HG02938 (cell line): Measurements from ENCODE around the gene CCDC59.
"Not testable (repeated sequence)": the region's sequence is repeated elsewhere in the genome, so short reads cannot be mapped to it uniquely, and the experiment has no call there.

Experiments
- ATAC-seq: cut with Tn5 transposase; IDR thresholded peaks from one replicate; pipeline ENCODE4 v1.9.1; 2021; ENCODE audit warnings: mild to moderate bottlenecking, moderate library complexity; ENCODE audit not compliant: unreplicated experiment

CCDC59 gene

DNA sequence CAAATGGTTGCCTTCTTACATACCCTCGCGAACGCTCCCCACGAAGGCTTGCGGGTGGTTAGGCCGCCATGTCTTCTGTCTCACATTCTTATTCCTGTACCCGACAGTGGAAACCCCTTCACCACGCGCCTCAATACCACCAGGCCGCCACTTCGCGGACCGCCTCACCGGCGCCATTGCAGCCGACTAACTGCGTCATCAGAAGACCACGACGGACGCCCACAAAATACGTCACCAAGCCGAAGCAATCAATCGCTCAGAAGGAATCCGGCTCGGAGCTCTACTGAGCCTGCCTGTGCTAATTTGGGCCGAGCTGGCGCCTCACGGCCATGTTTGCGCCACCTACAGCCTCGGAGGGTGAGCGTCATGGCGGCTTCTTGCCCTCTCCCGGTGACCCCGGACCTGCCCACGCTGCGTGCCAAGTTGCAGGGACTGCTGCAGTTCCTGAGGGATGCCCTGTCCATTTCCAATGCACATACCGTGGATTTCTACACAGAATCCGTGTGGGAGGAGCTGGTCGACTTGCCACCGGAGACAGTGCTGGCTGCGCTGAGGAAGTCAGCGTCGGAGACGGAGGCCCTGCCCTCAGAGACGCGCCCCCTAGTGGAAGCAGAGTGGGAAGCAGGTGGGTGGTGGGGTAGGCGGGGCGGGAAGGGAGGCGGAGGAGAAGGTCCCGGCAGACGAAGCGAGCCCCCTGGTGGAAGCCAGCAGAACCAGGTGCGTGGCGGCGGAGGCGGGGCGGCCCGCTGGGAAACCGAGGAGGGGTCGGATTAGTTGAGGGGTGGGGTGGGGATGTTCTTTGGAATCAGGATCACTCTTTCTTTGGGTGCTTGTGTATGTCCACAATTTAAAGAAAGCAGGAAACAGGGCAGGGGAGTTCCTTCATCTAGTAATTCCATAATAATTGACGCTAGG lies at the start of gene CCDC59, which contains the start of gene METTL25:
Gene CCDC59 (minus strand): TSS at position 188 of the 915 bp plus-strand sequence. CDS start 11 bp downstream, at position 177.
Gene METTL25 (plus strand): TSS at position 330 of the 915 bp plus-strand sequence. CDS start 37 bp downstream, at position 367.
- peak; percentile 93 for ATAC-seq

GRCh38 chr12:82407481-82407880 lies 49.3 kb upstream of the CCDC59 start:
- no peak for ATAC-seq

- ATAC-seq, result no peak
These were observed 48.5 kb upstream of the CCDC59 start for GRCh38 chr12:82406651-82407050.

DNA sequence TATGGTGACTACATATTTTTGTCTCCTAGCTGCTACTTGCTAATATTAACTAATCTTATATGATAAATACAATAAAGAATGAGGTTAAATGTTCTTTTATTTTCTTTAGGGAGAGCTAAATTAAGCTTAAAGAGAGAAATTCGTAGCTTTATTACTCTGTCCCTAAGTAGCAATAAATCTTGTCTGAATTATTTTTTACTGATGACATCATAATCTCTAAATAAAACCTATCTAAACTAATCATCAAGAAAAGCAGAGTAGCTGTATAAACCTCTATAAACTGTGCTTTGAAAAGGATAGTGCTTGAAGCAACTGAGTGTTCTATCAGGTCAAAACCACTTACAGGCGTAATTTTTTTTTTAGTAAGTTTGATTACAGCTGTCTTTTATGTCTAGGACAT lies 42.6 kb upstream of the CCDC59 start:
- no peak for ATAC-seq

DNA sequence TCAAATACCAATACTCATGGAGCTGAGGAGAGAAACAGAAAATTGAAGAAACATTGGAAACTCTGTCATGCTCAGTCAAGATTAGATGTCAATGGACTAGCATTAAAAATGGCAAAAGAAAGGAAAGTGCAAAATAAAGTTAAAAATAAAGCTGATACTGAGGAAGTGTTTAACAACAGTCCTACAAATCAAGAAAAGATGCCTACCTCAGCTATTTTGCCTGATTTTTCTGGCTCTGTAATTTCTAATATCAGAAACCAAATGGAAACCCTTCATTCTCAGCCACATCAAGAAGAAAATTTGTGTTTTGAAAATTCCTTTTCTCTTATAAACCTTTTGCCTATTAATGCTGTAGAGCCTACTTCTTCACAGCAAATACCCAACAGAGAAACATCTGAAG lies 40.7 kb upstream of the CCDC59 start:
- no peak for ATAC-seq

GRCh38 chr12:82383930-82384552 lies 25.9 kb upstream of the CCDC59 start:
- peak; percentile 49 for ATAC-seq

GRCh38 chr12:82378997-82379396 lies 20.8 kb upstream of the CCDC59 start:
- no peak for ATAC-seq

GRCh38 chr12:82375201-82375600 lies 17.0 kb upstream of the CCDC59 start:
- no peak for ATAC-seq

- no peak for ATAC-seq
These were observed 8.0 kb upstream of the CCDC59 start for GRCh38 chr12:82366197-82366596.

DNA sequence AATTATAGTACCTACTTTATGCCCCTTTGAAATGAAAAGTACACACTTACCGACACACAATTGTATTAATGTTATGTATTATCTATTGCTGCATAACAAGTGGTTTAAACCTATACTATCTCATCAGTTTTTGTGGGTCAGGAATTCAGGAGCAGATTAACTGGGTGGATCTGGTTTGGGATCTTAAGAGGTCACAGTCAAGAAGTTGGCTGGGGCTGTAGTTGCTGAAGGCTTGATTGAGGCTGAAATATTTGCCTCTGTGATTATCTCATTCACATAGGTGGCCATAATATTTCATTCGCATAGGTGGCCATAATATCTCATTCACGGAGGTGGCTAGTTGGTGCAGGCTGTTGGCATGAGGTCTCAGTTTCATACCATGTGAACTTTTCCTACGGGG lies 5.8 kb upstream of the CCDC59 start:
- ATAC-seq, result no peak

- no peak for ATAC-seq
These were observed 3.3 kb upstream of the CCDC59 start for GRCh38 chr12:82361461-82361915.

GRCh38 chr12:82360834-82361233 lies 2.6 kb upstream of the CCDC59 start:
- ATAC-seq, result not testable (repeated sequence)

DNA sequence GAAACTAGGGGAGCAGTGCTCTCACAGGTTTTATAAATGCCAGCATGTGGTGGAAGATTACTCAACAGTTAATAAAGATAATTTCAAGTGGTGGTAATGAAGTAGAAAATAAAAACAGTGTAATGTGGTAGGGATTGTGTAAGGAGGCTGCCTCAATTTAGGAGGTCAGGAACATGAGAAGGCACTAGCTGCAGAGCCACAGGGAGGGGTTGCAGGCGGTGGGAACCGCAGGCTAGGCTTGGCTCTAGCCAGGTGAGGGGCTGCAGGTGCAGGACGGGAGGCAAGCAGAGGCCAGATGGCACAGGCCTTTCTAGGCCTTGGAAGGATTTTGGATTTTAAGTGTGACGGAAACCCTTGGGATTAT lies 910 bp upstream of the CCDC59 start:
- peak; percentile 6 for ATAC-seq

DNA sequence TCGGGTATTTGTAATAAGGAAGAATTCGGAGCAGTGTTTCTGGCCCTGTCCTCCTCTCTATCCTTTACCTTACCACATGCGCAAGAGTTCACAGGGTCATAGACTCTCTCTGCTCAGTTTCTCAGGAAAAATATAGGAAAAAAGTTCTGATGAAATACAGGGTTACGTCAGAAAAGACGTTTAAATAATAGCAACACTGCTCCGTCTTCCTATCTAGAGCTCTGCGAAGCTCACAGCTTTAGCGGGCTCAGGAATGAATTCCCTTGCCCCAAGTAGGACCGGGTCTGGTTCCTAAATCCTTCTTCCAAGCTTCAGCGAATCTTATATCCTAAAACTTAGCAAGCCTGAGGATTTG lies 365 bp downstream of the CCDC59 start:
- ATAC-seq, result no peak

GRCh38 chr12:82357340-82357739 lies 847 bp downstream of the CCDC59 start:
- ATAC-seq, result no peak

DNA sequence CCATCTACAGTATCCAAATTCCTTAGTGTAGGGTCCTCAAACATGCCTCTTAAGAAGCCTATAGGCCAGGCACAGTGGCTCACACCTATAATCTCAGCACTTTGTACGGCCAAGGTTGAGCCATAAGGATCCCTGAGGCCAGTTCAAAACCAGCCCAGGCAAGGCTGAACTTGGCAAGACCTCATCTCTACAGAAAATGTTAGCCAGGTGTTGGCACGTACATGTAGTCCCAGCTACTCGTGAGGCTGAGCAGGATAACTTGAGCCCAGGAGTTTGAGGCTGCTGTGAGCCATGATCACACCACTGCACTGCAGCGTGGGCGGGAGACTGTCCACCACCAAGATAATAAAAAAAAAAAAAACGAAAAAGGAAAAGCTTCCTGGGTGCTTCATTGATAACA lies 6.8 kb downstream of the CCDC59 start:
- no peak for ATAC-seq

DNA sequence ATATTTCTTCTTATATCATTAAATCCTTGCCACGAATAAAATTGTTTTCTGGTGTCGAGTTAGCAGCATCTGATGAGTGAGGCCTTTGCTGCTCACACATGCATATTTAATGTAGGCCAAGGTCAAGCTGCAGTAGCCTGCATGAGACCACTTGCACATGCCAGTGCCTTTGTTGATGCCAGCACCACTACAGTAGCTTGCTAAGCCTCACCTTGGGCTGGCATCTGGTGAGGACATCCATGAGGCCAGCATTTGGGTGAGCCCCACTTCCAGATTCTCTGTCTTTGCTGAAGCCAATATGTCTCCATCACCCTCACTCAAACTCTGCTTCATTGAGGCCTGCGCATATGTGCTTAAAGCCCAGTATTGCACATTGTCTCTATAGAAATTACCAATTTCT lies 8.0 kb downstream of the CCDC59 start:
- ATAC-seq, result no peak

DNA sequence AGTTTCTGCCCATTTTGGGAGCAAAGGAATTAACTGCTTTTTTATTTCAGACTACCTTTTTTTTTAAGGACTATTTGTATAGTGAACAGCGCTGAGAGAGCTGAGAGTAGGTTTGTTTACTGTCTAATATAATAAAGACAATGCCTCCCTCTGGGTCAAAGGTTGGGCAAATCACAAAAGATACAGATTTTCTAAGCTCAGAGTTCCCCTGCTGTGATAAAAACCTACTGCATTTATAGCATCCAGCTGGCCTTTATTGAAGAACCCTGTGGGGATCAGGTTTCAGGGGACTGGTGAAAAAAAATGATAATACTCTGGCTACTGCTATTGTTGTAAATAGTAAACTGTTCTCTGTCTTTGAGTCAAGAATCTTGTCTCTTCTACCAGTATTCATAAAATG lies 28.7 kb downstream of the CCDC59 start:
- no peak for ATAC-seq

GRCh38 chr12:82327861-82328260 lies 30.3 kb downstream of the CCDC59 start:
- ATAC-seq, result no peak

GRCh38 chr12:82326905-82327503 lies 31.2 kb downstream of the CCDC59 start:
- peak; percentile 55 for ATAC-seq

DNA sequence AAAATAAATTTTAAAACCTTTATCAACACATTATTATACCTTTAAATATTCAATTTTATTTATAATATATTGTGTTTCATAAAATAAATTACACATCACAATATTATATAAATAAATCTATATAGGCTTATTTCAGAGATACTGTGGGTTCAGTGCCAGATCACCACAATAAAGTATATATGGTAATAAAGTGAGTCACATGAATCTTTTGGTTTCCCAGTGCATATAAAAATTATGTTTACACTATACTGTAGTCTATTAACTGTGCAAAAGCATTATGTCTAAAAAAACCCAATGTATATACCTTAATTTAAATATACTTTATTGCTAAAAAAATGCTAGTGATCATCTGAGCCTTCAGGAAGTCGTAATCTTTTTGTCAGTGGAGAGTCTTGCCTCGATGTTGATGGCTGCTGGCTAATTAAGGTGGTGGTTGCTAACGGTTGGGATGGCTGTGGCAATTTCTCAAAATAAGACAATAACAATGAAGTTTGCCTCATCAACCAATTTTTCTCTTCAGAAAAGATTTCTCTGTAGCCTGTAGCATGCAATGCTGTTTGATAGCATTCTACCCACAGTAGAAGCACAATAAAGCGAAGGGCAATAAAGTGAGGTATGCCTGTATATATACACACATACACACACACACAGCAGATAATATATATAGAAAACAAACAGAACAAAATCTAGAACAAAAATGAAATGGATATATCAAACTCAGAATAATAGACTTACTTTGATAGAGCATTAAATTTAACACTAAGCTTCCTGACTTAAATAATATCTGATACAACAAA lies 32.4 kb downstream of the CCDC59 start:
- ATAC-seq, result no peak
